ENCODE results near the gene PACS1. TPM values are rescaled to one million over a fixed set of nuclear protein-coding genes. Genes with fewer than 3 reads are reported as not detected.

Gene PACS1
- total RNA-seq, 1 donor, result 31.5 TPM

DNA sequence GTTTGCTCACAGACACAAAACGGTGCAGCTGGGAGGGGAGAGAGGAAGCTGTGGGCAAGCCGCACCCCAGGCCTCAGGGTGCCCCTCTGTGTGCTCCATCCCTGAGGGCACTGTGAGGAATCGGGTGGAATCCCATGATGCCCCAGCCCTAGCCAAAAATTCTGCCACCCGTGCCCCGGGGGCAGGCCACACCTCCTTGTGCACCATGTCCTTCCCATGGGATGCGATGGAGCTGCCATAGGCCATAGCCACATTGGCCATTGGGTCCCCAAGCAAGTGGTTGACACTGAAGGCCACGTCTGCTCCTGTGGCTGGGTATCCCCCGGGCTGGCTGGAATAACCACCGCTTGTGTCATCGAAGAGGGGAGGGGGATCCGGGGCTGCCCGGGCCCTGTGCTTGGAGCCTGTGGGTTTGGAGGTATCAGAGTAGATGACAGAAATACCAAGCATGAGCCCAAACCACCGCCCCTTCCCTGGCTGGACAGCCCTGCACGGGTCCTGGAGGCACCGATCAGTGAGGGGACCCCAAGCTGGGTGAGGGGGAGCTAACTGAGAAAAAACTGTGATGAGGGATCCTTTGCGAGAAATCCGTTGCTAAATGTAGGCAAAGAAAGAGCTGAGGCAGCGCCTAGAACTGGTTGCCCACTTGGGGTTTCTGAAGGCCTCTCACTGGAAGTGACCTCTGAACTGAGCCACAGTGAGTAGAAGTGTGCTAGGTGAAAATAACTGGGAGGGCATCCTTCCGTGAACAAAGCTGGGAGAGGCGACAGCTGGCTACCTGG is 218.0 kb downstream of the PACS1 start:
- no peak for DNase-seq (ENCODE audit: low read depth)
- H3K4me3 ChIP-seq (ENCODE audit: low read depth, low read length), result peak overlapping the region; percentile 92
- TF ChIP-seq, protein P1, sequence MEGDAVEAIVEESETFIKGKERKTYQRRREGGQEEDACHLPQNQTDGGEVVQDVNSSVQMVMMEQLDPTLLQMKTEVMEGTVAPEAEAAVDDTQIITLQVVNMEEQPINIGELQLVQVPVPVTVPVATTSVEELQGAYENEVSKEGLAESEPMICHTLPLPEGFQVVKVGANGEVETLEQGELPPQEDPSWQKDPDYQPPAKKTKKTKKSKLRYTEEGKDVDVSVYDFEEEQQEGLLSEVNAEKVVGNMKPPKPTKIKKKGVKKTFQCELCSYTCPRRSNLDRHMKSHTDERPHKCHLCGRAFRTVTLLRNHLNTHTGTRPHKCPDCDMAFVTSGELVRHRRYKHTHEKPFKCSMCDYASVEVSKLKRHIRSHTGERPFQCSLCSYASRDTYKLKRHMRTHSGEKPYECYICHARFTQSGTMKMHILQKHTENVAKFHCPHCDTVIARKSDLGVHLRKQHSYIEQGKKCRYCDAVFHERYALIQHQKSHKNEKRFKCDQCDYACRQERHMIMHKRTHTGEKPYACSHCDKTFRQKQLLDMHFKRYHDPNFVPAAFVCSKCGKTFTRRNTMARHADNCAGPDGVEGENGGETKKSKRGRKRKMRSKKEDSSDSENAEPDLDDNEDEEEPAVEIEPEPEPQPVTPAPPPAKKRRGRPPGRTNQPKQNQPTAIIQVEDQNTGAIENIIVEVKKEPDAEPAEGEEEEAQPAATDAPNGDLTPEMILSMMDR (IDR thresholded peaks at IDR 0.05; ENCODE audit: insufficient read depth, low read length), result no peak

DNA sequence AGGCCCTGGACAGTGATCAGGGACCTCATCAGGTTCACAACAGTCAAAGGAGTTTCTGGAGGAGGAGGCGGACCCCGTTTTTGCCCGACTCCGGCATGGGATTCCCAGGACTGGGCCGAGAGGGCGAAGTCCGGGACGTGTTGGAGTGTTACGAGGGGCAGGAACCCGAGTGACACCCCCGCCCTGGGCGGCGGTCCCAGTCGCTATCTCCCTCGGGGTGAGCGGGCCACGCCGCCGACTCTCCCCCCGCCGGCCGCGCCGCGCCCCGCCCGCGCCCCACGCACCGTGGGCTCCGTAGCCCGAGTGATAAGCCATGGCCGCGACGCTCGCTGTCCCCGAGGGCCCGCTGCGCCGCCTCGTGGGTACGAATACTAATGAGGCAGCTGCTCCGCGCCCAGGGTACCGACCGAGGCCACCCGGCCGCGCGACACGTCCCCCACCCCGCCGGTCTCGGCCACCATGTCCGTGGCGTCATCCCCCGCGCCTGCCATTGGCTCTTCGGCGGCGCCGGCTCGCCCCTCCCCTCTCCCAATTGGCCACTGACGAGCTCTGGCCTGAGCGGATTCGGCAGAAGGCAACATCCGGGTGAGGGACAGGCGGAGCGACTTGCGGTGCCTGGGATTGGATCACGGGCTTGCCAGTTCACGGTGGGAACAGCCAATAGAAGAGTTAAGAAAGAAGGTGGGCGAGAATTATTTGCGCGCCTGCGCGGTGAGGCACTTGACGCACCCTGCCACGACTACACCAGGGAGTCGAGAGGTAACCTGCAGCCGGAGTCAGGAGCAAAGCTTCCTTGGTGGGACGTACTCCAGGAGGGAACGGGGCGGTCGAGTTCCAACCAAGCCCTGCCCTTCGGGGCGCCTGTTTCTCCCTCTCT is 218.8 kb downstream of the PACS1 start, which contains the start of gene YIF1A:
YIF1A (minus strand) TSS at position 473 of the 877 bp plus-strand sequence; CDS start at position 315, 158 bp downstream.
- TF ChIP-seq, protein P1 (IDR thresholded peaks at IDR 0.05; ENCODE audit: insufficient read depth, low read length), result no peak
- DNase-seq (ENCODE audit: low read depth), result peak; percentile 100
- H3K4me3 ChIP-seq (ENCODE audit: low read depth, low read length), result peak within 1 kb of the TSS; percentile 92

DNA sequence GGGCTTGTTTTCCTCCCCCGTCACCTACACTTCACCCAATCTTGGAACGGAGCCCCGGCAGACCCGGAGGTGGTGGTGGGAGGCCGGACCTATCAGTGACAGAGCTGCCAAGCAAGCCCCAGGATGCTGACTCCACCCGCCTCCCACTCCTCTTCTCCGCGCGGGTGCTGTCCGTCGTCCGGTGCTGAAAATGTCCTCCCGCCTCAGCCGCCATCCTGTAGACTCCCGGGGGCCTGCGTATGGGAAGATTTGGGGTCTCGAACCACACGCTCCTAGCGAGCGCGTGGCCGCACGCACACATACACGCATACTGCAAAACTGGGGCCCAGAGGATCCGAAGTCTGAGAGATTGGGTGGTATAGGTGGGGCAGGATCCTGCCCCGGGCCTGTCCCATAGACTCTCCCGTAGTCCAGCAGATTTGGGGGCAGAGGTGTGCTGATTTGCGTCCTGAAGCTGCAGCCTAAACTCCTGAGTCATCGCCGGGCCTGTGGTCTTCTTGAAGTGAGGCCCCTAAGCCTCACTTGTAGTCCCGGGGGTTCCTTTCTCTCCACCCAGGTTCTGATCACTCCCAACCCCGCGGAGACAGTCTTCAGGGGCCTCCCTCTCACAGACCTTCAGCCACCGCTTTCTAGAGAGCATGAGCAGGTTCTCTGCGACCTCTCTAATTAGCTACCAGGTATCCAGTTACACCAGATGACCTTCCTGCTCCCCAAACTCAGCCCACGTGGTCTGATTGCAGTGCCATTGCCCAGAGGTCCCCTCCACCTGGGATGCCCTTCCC is 219.7 kb downstream of the PACS1 start:
- DNase-seq (ENCODE audit: low read depth), result no peak
- TF ChIP-seq, protein P1 (IDR thresholded peaks at IDR 0.05; ENCODE audit: insufficient read depth, low read length), result no peak
- peak overlapping the region; percentile 83 for H3K4me3 ChIP-seq (ENCODE audit: low read depth, low read length)

DNA sequence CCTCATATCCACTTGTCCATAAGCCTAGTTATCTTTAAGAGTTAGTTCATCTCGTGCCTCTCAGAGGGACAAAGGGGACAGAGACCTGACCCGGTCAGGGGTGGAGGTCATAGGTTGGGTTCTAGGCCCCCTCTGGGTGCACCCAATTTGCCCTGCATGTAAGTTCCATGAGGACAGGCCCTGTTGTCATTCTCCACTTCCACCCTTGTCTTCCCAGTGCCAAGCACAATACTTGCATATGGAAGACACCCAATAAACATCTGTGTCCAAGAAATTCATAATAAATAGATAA is 220.2 kb downstream of the PACS1 start:
- no peak for DNase-seq (ENCODE audit: low read depth)
- H3K4me3 ChIP-seq (ENCODE audit: low read depth, low read length), result no peak overlapping the region
- TF ChIP-seq, protein P1 (IDR thresholded peaks at IDR 0.05; ENCODE audit: insufficient read depth, low read length), result no peak

DNA sequence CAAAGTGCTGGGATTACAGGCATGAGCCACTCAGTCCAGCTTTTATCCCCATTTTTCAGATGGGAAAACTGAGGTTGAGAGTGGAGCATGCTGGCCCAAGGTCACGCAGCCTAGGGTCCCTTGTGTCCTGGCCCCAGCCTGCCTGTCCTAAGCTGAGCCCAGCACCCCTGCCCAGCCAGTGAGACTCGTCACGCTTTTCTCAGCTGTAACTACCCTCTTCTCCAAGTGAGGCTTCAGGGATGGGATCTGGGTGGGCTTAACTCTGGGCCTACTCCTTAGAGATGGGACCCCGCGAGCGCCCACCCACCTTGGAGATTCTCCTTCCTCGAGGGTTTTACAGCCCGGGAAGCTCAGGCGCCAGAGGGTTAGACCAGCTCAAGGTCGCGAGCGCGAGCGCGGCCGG is 221.2 kb downstream of the PACS1 start:
- H3K4me3 ChIP-seq (ENCODE audit: low read depth, low read length), result no peak overlapping the region
- DNase-seq (ENCODE audit: low read depth), result no peak
- TF ChIP-seq, protein P1 (IDR thresholded peaks at IDR 0.05; ENCODE audit: insufficient read depth, low read length), result no peak

DNA sequence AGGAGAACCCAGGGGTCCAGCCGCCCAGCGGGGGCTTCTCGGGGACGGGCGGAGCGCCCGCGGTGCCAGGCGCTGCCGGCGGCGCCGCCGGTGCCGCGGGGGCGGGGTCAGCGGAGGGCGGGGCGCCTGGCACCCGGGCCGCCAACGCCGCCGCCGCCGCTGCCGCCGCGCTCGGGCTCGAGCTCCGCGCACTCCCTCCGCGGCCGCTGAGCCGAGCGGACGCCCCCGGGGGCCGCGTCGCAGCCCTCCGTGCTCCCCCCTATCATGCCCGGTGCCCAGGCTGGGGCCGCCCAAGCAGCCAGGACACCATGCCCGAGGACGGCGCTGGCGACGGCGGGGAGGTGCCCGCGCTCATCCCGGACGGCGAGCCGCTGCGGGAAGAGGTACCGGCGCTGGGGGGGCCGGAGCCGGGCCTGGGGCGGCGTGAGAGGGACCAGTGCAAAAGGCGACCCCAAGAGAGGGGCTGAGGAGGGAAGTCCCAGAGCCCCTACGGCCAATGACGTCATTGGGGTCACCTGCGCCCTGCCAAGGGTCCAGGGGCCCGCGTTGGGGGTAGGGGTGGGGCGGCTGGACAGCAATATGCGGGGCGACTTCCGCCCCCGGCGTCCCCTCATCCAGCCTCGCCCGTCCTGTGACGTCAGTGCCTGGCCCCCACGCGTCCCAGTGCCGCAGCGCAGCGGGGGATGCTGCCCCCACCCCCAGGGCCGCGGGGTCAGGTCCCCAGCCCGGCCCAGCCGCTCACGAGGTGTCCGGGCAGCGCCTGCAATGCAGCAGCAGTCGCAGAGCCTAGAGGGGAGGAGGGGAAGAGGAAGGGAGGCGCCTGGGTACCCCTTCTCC is 221.9 kb downstream of the PACS1 start, which contains the start of gene TMEM151A:
TMEM151A (plus strand) TSS at position 189 of the 837 bp plus-strand sequence; CDS start at position 309, 120 bp downstream.
- TF ChIP-seq, protein P1 (IDR thresholded peaks at IDR 0.05; ENCODE audit: insufficient read depth, low read length), result no peak
- peak within 1 kb of the TSS; percentile 39 for H3K4me3 ChIP-seq (ENCODE audit: low read depth, low read length)
- no peak for DNase-seq (ENCODE audit: low read depth)

All from fibroblast of the aortic adventitia (primary cell).